GM19240 (cell line): ENCODE measurements around the gene PICK1.
A peak's percentile ranks its signal among the peaks of the same experiment; 100 is the strongest.
"Not testable (repeated sequence)": the region's sequence is repeated elsewhere in the genome, so short reads cannot be mapped to it uniquely, and the experiment has no call there.

ENCODE experiments used
- DNase-seq: peaks from one replicate; pipeline ENCODE4 v3.0.0; 2011; ENCODE audit warnings: low spot score; ENCODE audit not compliant: insufficient read length

The PICK1 gene

DNA sequence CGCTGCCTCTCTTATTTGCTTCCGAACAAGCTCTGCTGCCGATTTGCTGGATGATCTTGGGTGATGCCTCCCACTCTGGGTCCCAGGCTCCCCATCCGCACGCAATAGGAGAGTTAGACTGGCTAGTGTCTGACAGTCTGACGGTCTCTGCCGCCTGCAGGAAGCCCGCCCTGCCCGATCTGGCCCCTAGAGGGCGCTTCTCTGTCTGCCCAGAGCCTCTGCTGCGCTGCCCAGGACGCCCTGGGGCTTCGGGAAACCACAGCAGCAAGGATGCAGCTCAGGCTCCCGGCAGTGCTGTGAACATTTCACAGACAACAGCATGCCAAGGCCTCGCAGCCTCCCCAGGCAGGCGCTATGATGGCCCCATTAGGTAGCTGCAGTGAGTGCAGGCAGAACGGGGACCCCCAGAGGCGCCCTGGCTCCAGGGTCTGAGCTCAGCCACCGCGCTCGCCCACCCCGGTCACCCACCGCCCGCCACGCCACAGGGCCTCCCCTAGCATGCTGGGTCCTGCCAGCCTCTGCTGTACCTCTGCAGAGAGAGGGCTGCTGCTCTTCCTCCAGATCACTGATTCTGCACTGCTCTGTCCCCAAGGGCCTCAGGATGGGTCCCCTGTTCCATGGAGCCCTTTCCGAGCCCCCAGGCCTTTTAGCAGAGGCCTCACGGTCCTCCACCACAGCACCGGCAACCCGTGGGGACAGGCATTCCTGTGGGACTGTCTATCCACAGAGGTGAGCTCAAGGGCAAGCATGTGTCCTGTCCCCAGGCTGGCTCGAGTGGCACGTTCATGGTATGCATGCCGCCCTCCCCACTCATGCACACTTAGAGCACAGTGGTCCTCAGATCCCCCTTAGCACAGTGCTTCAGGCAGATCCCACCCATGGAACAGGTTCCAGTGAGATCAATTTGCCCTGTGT, 57.5 kb downstream of the PICK1 start:
- DNase-seq, result peak; percentile 93

- no peak for DNase-seq
Observed at GRCh38 chr22:38115423-38116205, 58.4 kb downstream of the PICK1 start.

DNA sequence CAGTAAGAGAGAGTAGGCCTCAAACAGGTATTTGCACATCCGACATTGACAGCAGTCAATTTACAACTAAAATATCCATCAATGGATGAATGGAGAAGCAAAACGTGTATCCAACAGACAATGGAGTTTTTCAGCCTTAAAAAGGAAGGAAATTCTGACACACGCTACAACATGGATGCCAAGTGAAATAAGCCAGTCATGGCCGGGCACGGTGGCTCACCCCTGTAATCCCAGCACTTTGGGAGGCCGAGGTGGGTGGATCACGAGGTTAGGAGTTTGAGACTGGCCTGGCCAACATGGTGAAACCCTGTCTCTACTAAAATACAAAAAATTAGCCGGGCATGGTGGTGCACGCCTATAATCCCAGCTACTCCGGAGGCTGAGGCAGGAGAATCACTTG, 60.4 kb downstream of the PICK1 start:
- DNase-seq, result not testable (repeated sequence)

- no peak for DNase-seq
Observed at GRCh38 chr22:38118182-38118581, 61.0 kb downstream of the PICK1 start.

DNA sequence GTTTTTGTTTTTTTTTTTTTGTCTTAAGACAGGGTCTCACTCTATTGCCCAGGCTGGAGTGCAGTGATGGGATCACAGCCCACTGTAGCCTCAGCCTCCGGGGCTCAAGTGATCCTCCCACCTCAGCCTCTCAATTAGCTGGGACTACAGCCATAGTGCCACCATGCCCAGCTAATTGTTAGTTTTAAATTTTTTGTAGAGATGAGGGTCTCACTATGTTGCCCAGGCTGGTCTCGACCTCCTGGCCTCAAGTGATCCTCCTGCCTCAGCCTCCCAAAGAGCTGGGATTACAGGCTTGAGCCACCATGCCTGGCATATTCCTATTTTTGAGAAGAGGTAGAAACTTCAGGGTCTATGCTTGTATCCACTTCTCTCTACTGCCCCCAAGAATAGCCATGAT, 61.5 kb downstream of the PICK1 start:
- not testable (repeated sequence) for DNase-seq

DNA sequence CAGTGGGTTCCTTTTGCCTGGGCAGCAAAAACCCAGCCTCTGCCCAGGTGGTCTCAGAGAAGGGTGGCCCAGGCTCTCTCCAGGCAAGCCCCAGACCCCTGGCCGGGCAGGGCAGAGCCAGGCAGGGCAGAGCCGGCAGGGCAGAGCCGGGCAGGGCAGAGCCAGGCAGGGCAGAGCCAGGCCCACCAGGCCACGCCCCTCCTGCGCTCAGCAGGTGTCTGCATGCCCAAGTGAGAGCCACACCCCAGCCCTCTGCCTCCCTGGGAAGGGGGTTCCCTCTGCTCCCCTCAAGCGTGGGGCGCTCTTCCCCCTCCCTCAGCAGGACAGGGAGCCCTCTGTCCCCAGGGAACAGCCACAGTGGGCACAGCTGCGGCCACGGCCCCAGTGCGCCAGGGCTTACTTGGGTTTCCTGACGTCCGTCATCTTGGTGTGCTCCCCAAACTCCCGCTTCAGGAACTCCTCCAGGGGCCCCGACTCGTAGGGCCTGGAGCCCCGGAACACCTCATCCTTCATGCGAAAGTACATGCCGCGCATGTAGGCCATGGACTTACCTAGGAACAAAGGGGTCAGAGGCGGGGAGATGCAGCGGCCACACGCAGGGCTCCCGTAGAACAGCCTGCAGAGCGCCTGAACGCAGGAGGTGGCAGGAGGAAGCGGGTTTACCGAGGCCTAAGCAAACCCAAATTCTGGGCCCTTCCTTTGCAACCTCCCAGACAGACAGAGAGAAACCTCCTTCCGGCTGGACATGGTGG, 63.3 kb downstream of the PICK1 start:
- DNase-seq, result no peak

DNA sequence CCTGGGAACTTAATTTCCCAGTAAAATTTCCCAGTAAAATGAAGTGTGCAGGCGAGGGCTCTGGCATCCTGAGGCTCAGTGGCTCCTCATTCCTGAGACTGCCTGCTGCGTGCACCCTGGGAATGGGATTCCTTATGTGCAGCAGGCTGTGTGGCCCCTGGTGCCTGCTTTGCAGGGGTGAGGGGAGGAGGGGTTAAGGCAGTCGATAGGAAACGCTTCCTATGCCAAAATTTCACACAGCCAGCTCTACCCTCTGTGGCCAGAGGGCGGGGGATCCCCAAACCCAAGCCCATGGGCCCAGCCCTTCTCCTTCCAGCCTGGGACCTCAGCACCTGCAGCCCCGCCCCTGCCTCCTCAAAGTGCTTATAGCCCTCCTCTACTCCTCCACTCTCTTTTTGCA, 65.4 kb downstream of the PICK1 start:
- DNase-seq, result no peak

GRCh38 chr22:38124236-38124974, 67.2 kb downstream of the PICK1 start:
- no peak for DNase-seq

- DNase-seq, result no peak
Observed at GRCh38 chr22:38125038-38125610, 67.9 kb downstream of the PICK1 start.
